NCI-H1417 treated with DMSO at 0.1 percent for 48 hours (cell line): ENCODE data around the gene SLC37A4.
"Not testable (repeated sequence)": the region's sequence is repeated elsewhere in the genome, so short reads cannot be mapped to it uniquely, and the experiment has no call there.

Source experiments
- DNase-seq: peaks from one replicate; lab custom pipeline; 2025; lab: John Stamatoyannopoulos, UW

The SLC37A4 gene

DNA sequence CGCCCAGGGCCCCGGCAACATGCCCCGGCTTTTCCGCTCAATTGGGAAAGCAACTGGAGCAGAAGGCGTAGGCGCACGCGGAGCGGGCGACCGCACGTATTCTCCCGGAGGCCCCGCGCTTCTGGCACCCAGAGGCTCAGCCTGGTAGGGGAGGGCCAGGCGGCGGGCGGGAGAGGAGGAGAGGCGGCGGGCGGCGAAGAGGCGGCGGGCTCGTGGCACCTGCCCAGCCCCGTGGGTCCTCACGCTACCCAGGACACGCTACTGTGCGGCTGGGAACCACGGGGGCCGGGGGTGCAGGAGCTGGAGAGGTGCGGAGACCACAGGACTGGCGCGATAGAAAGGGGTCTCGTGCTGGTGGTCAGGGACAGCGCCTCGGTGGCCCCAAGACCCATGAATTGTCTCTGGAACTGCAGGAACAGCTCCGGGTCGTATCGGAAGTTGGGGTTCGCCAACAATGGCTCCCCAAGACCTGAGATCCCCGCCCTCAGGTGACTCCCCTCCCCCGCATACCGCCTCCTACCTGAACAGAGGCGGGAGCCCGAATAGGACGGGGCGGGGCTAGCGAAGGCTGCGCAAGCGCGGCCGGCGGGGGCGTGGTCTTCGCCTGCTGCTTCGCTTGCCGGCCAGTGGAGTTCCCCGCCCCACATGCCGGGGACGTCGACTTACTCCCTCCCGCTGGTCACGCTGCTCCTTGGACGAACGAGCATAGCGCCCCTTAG is at the start of gene SLC37A4:
Gene SLC37A4 (minus strand): TSS at position 549 of the 719 bp plus-strand sequence.
- DNase-seq = peak; percentile 89

DNA sequence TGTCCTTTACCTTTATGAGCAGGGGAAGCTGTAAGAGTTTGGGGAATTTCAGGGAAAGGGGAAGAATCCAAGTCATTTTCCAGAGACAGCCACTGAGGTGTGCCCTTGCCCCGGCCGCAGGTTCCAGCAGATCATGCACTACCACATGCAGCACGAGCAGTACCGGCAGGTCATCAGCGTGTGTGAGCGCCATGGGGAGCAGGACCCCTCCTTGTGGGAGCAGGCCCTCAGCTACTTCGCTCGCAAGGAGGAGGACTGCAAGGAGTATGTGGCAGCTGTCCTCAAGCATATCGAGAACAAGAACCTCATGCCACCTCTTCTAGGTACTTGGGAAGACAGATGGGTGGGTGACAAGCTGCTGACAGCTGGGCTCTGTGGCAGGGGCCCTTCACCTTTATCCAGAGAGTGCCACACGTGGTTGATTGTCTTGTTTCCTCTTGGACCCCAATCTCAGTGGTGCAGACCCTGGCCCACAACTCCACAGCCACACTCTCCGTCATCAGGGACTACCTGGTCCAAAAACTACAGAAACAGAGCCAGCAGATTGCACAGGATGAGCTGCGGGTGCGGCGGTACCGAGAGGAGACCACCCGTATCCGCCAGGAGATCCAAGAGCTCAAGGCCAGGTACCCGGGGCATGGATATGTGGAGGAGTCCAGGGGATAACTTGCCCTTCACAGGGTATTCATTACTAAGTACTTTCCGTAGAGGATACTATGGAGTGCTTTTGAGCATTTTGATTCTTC is 48.2 kb upstream of the SLC37A4 start:
- no peak for DNase-seq

DNA sequence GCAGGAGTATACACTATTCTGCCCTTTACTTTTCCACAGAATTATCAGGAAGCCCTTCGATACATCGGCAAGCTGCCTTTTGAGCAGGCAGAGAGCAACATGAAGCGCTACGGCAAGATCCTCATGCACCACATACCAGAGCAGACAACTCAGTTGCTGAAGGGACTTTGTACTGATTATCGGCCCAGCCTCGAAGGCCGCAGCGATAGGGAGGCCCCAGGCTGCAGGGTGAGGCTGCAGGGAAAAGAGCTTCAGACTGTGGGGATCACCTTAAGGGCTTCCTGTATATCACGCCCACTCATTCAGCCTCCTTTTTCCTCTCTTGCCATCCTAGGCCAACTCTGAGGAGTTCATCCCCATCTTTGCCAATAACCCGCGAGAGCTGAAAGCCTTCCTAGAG is 47.2 kb upstream of the SLC37A4 start:
- no peak for DNase-seq

DNA sequence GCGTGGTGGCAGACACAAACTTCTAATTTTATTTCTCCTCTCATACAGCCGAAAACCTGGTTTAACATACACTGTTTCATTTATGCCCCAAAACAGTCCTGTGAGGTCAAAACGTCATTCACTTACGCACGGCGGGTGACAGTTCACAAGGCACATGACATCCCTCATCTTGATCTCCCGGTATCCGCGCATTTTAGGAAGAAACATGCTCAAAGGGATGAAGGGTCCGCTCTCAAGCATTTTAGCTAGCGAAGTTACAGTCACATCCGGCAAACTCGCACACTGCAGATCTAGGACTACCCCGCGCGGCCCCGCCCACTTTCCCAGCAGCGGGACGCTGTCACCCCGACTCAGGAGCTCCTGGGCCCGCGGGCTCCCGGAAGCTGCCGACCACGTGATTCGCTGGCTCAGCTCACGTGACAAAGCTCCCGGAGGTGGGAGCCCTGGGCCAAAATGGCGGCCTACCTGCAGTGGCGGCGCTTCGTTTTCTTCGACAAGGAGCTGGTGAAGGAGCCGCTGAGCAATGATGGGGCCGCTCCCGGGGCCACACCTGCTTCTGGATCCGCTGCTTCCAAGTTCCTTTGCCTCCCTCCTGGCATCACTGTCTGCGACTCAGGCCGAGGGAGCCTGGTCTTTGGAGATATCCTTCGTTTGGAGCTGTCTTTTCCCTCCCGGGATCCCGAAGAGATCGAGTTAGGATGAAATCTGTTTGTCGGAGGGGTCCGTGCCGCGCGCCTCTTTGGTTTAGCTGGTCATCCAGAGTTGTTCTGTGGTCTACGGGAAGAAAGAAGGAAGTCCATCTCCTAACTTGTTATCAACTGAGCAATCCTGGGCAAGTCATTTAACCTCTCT is 36.9 kb upstream of the SLC37A4 start, which contains the start of gene VPS11:
Gene VPS11 (plus strand): TSS at position 448 of the 852 bp plus-strand sequence. CDS start 6 bp downstream, at position 454.
- DNase-seq = peak; percentile 57

DNA sequence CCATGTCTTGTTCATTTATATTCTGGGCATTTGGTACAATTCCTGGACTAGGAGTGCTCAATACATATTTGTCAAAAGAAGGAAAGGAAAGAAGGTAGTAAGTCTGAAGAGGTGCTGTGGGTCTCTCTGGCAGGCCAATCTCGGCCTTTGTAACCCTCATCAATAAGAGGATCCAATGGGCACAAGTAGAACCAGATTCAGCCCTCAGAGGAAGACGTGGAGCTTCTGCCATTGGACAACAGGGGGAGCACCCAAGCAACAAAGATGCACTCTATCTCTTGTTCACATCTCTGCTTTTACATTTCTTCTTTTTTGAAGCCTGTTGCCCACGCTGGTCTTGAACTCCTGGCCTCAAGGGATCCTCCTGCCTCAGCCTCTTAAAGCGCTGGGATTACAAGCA is 34.7 kb upstream of the SLC37A4 start:
- no peak for DNase-seq

DNA sequence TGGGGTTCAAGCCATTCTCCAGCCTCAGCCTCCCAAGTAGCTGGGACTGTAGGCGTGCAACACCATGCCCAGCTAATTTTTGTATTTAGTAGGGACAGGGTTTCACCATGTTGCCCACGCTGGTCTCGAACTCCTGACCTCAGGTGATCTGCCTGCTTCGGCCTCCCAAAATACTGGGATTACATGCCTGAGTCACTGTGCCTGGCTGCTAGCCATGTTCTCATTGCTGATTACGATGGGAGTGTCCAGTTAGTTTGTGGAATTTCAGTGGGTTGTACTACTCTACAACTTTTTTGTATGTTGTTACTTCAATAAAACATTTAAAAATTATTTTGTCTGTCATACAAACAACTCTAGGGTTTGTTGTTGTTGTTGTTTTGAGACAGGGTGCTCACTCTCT is 32.1 kb upstream of the SLC37A4 start:
- DNase-seq = no peak

DNA sequence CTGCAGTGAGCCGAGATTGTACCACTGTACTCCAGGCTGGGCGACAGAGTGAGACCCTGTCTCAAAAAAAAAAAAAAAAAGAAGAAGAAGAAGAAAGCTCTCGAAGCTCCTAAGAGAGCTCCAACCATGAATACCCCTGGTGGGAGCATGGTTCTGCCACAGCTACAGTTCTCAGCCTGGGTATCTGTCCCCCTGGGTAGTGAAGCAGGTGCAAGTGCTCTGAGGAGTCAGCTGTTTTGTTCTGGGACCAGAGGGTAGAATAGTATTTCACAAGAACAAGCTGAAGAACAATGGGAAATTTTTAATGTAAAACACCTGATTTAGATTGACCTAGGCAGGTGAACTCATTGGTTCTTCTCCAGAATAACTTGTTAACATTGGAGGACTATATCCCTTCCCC is 30.6 kb upstream of the SLC37A4 start:
- no peak for DNase-seq

DNA sequence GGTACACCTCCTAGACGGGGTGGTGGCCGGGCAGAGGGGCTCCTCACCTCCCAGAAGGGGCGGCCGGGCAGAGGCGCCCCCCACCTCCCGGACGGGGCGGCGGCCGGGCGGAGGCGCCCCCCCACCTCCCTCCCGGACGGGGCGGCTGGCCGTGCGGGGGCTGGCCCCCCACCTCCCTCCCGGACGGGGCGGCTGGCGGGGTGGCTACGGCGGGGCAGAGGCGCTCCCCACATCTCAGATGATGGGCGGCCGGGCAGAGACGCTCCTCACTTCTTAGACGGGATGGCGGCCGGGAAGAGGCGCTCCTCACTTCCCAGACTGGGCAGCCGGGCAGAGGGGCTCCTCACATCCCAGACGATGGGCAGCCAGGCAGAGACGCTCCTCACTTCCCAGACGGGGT is 28.5 kb upstream of the SLC37A4 start:
- DNase-seq = not testable (repeated sequence)

DNA sequence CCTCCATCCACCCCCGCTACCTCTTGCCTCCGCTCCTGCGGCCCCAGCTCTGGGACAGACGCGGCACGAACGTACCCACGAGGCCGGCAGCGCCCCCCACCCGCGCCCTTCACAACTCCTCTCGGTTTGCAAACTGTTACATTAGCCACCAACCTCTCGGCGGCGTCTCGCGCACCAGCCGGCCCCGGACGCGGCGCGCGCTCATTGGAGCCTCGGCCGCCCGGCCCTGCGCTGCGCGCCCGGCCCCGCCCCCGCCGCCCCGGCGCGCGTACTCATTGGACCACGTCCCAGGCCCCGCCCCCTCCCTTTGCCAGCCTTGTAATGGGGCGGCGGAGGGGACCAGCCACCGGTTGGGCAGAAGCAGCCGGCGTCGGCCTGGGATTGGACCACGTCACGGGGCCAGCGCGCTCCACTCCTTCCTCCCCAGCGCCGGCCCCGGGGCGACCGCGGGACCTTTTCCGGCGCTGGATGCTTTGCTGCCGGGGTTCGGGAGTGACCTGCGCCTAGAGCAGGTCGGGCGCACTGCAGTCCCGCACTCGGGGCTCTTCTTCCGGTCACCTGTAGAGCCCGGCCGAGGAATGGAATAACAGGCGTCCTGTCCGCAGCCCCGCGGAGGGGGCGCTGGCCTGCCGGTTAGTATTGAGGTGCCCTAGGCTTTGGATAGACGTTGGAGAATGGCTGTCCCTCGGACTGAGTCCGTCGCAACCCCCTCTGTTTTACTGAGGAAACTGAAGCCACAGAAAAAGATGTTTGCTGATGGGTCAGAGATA is 26.5 kb upstream of the SLC37A4 start, which contains the start of gene HYOU1:
Gene HYOU1 (minus strand): TSS at position 206 of the 770 bp plus-strand sequence. CDS start 1,045 bp downstream, outside the sequence.
- peak; percentile 90 for DNase-seq

DNA sequence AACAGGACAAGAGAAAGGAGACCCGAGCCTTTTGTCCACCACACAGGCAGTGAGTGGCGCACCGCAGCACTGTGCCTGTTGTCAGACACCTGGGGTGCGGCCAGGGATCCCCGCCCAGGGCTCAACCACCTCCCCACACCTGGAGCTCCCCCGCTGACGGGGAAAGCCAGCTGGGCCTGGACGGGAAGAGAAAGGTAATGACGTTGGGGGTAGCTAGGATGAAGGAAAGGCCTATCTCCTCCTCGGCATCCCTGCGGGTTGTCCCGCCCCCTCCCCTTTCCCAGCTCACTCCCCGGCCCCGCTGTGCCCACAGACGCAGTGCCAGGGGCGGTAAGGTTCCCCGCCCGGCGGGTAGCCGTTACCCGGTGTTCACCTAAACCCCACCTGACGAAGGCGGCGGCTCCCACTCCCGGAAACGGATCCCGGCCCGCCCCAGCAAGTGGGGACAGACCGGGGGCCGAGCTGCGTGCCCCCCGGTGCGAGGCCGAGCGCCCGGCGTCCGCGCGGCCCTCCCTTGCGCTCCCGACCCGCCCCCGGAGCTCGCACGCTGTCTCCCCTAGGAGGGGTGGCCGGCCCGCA is 25.8 kb upstream of the SLC37A4 start:
- DNase-seq = no peak

DNA sequence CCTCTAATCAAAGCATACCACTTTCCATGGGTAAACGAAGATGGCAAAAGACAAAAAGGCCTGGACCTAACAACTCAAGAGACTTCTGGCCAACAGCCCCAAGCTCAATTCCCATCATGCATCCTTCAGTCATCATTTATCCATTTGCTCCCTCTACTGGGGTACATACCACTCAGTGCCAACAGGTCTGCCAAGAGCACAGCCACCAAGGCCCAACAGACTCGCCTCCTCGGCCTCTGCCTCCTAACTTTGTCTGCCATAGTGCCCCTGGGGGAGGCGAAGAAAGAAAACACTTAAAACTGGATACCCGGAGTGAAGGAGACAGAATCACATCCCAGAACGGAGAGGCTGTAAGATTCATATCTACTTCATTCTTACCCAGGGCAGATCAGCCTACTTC is 25.2 kb upstream of the SLC37A4 start:
- DNase-seq = no peak

DNA sequence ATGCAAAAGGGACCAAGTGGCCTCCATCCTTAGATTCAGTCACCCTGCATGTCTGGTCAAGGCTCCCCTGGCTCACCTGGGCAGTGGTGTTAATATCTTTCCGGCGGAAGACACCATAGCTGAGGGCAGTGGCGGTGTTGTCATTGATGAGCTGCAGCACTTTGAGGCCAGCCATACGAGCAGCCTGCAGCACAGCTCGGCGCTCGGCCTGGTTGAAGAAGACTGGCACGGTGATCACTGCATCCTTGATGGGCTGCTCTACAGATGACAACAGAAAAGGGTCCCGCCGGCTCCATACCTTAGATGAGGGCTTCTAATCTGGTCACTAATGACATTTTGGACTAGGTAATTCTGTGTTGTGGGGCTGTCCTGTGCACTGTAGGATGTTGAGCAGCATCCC is 23.7 kb upstream of the SLC37A4 start:
- no peak for DNase-seq

DNA sequence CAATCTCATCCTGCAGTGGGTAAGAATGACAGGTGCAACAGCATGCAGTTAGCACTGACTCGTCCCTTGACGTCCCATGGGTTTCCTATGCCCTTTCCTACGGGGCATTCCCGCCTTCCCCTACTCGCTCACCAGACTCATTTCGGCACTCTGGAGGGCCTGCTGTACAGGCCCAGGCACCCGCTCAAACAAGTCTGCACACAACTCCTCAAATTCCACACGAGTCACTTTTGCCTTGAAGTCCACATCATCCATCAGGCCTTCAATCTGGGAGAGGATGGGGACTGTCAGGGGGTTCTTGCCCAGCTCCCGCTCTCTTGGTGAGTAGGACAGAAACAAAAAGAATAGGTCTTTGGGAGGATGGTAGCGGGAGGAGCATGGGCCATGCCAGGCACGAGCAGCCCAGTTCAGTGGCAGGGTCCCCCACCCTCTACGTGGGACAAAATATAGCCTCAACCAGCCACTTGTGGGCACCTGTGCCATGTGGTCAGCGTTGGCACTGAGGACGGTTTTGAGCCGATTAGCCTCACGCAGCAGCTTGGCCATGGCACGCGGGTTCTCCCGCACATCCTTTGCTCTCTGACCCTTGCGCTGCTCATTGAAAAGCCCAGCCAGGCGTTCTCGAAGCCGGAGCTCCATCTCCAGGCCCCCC is 21.6 kb upstream of the SLC37A4 start:
- no peak for DNase-seq

DNA sequence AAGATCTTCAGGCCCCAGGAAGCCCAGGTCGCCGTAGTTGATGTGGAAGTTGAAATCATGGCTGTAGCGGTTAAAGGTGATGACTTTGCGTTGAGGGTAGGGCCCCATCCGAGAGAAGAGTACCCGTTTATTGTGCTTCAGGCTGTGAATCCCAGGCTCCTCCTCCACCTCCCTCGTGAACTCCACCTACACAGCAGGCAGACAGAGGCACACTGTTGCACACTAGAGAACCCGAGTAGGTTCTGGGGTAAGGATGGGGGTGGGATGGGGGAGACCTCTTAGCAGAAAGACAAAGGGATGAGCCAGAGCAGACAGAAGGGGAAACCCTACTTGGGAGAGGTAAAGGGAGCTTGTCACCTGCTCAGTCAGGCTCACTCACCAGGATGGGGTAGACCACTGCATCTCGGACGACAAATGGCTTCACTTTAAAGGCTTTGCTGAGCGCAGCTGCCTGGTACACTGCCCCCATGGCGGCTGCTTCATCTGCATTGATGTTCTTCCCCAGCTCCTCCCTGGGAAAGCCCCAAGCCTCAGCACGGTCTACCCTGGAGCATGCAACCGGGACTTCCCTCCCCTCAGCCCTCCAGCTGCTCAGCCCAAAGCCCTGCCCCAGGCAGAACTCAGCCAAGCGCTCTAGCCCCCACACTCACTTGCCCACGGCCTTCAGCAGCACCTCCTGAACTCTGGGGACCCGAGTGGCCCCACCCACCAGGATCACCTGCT is 20.9 kb upstream of the SLC37A4 start:
- no peak for DNase-seq

DNA sequence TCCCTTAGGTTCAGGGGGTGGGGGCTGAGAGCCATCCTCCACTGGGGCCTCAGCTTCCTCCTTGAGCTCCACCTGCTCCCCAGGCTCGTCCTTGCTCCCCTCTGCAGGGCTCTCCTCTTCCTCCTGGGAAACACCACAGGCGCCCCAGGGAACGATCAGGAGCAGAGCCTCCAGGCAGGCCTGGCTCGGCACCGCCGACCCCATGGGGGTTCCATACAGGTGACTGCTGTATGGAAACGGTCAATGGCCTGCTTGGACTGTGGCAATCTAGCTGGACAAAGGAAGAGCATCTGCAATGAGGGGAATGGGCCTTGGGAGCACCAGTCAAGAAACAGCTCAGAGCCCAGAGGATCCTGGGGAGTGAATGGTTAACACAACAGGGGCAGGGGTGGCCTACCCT is 18.4 kb upstream of the SLC37A4 start:
- no peak for DNase-seq

DNA sequence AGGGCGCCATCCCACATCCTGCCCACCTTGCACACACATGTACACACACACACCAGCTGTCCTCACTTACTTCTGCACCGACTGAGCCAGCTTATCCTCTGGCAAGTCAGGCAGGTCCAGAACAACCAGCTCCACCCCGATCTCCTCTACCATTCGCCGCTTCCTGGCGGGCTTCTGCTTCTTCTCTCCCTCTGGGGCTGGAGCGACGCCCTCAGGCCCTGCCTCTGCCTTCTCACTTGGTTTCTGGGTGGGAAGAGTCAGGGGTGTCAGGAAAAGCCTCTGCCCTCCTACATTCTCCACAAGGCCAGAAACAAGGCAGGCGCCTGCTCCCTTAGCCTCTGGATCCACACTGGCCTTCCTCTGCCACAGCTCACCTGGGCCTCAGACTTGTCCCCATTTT is 18.0 kb upstream of the SLC37A4 start:
- DNase-seq = no peak

DNA sequence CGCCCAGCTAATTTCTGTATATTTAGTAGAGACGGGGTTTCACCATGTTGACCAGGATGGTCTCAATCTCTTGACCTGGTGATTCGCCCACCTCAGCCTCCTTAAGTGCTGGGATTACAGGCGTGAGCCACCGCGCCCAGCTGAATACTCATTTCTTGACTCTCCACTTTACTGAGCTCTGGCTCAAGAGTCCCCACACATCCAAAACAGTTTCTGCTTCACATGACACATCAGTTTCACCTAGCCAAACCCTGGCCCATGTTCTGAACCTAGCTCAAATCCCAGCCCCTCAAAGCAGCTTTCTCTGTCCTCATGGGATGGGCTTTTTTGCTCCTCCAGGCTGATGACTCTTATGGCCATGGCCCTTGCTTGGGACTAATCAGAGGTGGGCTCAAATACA is 16.5 kb upstream of the SLC37A4 start:
- no peak for DNase-seq

DNA sequence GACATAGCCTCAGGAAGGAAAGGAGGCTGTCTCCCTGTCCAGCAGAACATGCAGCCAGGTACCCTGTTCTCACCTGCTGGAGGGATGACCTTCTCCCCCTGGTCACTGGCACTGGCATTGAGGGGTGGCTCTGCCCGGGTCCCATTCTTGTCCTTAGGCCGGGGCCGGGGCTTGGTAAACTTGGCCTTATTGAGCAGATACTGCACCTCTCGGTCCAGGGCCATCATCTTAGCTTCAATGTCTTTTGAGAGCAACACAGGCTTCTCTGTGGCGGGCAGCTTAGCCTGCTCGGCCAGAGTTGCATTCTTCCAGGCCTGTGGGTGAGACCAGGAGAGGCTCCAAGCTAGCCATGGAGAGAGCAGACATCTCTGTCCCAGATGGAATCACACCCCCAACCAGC is 15.8 kb upstream of the SLC37A4 start:
- no peak for DNase-seq

DNA sequence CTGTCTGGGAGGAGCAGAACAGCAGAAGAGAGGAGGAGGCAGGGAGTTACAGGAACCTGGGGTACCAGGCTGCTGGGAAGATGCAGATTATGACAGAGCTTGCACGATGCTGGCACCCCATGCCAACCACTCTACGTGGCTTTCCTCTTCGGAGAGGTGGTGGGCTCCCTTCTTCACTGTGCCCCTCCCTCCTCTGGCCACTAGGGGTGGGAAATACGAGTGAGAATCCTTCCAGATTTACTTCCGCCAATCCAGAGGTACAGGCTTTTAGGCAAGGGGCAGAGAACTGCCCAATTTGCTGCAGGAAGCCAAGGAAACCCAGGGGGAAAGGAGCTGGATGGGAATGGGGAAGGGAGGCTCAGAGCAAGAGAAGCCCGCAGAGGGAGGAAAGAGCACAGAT is 14.0 kb upstream of the SLC37A4 start:
- DNase-seq = no peak

DNA sequence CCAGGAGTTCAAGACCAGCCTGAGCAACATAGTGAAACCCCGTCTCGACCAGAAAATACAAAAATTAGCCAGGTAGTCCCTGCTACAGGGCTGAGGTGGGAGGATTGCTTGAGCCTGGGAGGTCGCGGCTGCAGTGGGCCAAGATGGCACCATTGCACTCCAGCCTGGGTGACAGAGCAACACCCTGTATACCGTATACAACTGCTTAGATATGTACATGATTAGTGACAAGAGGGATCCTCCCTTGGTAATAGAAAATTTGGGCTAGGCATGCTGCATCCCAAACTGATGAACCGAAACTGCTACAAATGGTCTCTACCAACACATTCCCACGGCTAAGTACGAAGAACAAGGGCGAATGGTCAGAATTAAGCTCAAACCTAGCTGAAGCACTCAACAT is 12.2 kb upstream of the SLC37A4 start:
- DNase-seq = no peak
